ENCODE measurements around the gene CORO6.

CORO6 gene

DNA sequence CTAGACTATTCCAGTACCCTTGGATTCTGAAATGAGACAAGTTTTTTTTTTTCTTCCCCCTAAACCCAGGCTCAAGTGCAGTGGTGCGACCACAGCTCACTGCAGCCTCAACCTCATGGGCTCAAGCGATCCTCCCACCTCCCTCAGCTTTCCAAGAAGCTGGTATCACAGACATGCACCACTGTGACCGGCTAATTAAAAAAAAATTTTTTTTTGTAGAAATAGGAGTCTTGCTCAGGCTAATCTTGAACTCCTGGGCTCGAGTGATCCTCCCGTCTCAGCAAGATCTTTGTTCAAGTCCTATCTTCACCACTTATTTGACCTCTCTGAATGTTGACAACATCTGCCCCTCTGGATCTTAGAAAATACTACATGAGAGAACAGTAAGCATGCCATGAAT, 26.6 kb upstream of the CORO6 start:
- Mint-ChIP-seq H3K4me3 (no peak overlapping the region), H3K36me3 (ENCODE audit: low read depth) (peaks cover 28% of the 10 kb centered on the region), H3K4me1 (ENCODE audit: low read depth) (peaks cover 2% of the 10 kb centered on the region), H3K27ac (no peak overlapping the region), H3K27me3 (ENCODE audit: low read depth) (no peaks in the 10 kb centered on the region), H3K9me3 (no peaks in the 10 kb centered on the region)
- DNase-seq (ENCODE audit: low spot score) = no peak

DNA sequence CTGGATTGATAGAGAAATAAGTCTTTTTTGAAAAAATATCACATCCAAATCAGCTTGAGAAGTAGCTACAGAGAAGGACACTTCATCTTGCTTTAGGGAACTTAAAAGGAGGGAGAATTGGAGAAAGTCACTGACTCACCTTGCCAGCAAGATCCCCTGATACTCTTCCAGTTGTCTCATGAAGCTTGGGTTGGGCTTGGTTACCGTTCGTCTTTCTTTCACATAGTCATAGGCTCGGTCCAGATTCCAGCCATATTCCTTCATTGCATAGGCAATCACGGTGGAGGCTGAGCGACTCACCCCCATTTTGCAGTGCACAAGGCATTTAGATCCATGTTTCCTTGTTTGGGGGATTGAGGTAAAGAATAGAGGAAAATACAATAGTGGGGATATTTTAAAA, 25.3 kb upstream of the CORO6 start:
- Mint-ChIP-seq H3K4me3 (no peak overlapping the region), H3K27ac (no peak overlapping the region), H3K4me1 (ENCODE audit: low read depth) (peaks cover 2% of the 10 kb centered on the region), H3K27me3 (ENCODE audit: low read depth) (no peaks in the 10 kb centered on the region), H3K36me3 (ENCODE audit: low read depth) (peaks cover 28% of the 10 kb centered on the region), H3K9me3 (no peaks in the 10 kb centered on the region)
- DNase-seq (ENCODE audit: low spot score) = no peak

DNA sequence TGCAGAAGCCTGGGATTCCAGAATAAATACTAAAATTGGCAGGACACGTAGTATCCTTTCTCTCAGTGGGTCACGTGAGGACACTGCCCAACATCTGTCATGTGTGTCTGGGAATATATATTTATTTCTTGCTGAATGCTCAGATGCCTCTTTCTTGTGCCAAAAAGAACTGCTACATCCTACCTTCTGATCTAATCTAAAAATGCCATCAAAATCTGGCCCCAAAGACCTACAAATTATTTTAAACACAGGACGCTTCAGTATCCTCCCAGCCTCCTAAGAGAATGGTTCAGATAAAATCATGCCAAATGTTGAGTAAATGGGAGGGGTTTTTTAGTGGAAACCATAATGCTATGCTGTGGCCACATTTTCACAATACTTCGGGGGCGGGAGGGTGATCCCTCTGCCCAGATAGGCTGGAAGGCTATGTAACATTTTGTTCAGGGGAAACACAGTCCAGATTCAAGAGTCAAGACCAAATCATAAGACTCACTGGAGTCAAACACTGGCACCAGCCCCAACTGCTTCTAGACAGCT, 22.9 kb upstream of the CORO6 start:
- H3K36me3 Mint-ChIP-seq (ENCODE audit: low read depth) = peaks cover 30% of the 10 kb centered on the region
- peak; percentile 40 for DNase-seq (ENCODE audit: low spot score)
- H3K4me3 Mint-ChIP-seq = no peak overlapping the region
- no peaks in the 10 kb centered on the region for H3K9me3 Mint-ChIP-seq
- peaks cover 4% of the 10 kb centered on the region for H3K4me1 Mint-ChIP-seq (ENCODE audit: low read depth)
- H3K27ac Mint-ChIP-seq = no peak overlapping the region
- no peaks in the 10 kb centered on the region for H3K27me3 Mint-ChIP-seq (ENCODE audit: low read depth)

DNA sequence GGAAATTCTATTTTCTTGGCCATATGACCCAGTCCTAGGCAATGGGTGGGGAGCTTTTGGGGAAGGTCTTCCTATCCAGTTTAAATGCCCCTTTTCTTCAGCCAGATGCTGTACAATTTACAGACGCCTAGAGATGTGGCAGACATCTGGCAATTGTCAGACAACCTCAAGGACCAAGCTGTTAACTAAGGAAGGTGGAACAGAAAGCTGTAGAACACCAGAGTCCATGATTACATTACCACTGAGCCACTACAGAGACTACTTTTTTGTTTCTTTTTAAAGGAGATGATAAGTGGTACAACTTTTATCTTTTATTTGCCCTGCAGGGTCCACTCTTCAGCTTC, 21.1 kb upstream of the CORO6 start:
- Mint-ChIP-seq H3K27ac (no peak overlapping the region), H3K4me3 (no peak overlapping the region), H3K27me3 (ENCODE audit: low read depth) (no peaks in the 10 kb centered on the region), H3K9me3 (no peaks in the 10 kb centered on the region), H3K4me1 (ENCODE audit: low read depth) (peaks cover 15% of the 10 kb centered on the region), H3K36me3 (ENCODE audit: low read depth) (peaks cover 27% of the 10 kb centered on the region)
- no peak for DNase-seq (ENCODE audit: low spot score)

DNA sequence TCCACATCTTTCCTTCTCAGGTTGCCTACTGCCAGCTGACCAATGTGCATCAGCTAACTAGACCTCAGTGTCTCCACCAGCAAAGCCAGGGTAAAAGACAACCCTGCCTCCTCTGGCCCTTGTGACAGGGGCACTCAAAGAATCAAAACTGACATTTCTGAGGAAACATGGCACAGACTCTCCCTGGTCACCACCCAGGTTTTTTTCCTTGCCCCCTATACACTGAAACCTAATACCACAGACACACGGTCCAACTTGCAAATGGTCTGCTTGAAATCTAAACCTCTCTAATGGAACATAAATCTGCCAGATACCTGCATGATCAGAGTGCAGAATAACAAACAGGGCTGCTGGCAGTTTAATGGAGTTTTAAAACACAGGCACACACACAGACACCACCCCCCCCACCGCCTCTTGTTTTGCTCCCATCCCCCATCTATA, 19.5 kb upstream of the CORO6 start:
- Mint-ChIP-seq H3K4me3 (no peak overlapping the region), H3K27ac (no peak overlapping the region), H3K9me3 (no peaks in the 10 kb centered on the region), H3K27me3 (ENCODE audit: low read depth) (no peaks in the 10 kb centered on the region), H3K4me1 (ENCODE audit: low read depth) (peaks cover 15% of the 10 kb centered on the region), H3K36me3 (ENCODE audit: low read depth) (peaks cover 27% of the 10 kb centered on the region)
- no peak for DNase-seq (ENCODE audit: low spot score)

DNA sequence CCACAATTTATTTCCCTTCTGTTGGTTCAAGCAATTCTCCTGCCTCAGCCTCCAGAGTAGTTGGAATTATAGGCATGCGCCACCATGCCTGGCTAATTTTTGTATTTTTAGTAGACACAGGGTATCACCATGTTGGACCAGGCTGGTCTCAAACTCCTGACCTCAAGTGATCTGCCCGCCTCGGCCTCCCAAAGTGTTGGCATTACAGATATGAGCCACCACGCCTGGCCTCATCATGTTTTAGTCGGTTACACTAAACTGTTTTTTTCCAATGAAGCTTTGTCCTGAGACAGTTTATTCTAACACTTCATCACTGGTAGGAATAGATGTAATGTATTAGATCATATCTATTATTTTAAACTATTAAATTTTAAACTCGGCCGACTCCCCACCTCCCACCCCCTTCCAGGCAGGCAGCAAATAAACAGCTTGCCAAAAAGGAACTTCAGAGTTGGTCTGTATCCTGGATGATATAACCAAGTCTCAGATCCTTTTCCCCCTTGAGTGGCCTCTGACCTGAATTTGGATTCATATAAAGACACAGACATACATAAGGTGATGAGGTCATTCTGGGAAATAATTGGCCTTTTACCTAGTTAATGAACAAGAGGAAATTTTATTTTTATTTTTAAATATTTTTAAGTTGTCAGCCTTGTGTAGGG, 18.4 kb upstream of the CORO6 start:
- Mint-ChIP-seq H3K4me3 (no peak overlapping the region), H3K36me3 (ENCODE audit: low read depth) (peaks cover 34% of the 10 kb centered on the region), H3K27ac (no peak overlapping the region), H3K9me3 (no peaks in the 10 kb centered on the region), H3K4me1 (ENCODE audit: low read depth) (peaks cover 15% of the 10 kb centered on the region), H3K27me3 (ENCODE audit: low read depth) (no peaks in the 10 kb centered on the region)
- no peak for DNase-seq (ENCODE audit: low spot score)

DNA sequence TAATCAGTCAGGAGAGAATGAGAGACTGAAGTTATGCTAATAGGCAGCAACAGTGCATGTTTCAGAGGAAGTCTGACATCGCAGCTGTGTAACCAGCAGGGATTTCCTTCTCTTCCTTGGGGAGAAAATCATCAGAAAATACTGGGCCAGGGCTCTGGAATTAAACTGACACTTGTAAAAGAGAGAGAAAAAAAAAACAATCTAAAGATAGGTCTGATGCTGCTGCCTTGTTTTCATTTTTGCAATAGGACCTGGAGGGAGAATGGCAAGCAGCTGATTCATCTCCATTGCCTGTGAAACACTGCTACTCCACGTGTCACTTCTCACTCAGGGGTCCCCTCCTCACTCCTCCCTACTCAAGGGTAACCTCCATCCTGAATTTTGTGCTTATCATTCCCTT, 17.7 kb upstream of the CORO6 start:
- no peaks in the 10 kb centered on the region for H3K9me3 Mint-ChIP-seq
- peaks cover 14% of the 10 kb centered on the region for H3K4me1 Mint-ChIP-seq (ENCODE audit: low read depth)
- no peak overlapping the region for H3K4me3 Mint-ChIP-seq
- no peak for DNase-seq (ENCODE audit: low spot score)
- H3K27ac Mint-ChIP-seq = peak overlapping the region; percentile 27
- H3K27me3 Mint-ChIP-seq (ENCODE audit: low read depth) = no peaks in the 10 kb centered on the region
- peaks cover 34% of the 10 kb centered on the region for H3K36me3 Mint-ChIP-seq (ENCODE audit: low read depth)

DNA sequence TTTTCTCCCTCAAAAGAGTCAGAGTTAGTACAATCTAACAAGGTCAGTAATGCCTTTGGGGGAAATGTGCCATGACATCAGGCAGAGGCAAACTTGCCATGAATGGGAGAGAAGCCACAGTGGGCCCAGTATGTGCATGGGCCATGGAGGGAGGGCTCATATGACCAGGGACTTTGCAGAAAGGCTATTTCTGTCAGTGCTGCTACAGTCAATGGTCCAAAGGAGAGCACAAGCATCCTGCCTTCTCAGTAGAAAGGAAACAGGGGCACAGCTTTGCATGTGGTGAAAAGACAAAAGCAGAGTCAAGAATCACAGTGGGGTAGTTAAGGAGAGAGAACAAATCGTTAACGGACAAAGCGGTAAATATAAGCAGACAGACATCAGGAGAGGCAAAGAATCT, 11.2 kb upstream of the CORO6 start:
- H3K4me3 Mint-ChIP-seq = no peak overlapping the region
- H3K27ac Mint-ChIP-seq = no peak overlapping the region
- peaks cover 43% of the 10 kb centered on the region for H3K36me3 Mint-ChIP-seq (ENCODE audit: low read depth)

DNA sequence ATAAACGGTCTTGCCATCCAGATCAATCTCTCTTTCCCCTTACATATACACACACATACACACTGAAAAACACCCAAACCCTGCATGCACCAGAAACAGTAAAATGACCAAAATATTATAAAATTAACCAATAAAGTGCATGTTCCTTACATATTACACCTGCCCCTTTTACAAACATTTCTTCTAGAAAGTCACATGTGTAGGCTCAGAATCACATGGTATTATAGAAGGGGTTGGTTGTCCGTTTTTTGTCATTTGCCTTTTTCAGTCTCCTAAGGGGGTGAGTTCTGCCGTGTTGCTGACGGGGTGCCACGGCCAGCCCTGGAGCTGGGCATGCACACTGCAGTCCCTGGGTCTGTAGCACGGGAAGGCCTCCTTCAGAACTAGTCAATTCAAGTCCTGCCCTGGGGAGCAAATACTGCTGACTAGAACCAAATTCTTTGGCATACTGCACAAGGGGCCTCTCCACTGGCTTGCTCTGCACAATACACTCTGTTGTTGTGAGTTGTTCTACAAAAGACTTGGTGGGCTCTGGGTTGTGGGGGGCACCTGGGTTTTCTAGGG, 8.0 kb upstream of the CORO6 start:
- Mint-ChIP-seq H3K4me1 (ENCODE audit: low read depth) (peaks cover 19% of the 10 kb centered on the region), H3K9me3 (no peaks in the 10 kb centered on the region), H3K27ac (no peak overlapping the region), H3K36me3 (ENCODE audit: low read depth) (peaks cover 41% of the 10 kb centered on the region), H3K27me3 (ENCODE audit: low read depth) (no peaks in the 10 kb centered on the region), H3K4me3 (no peak overlapping the region)
- DNase-seq (ENCODE audit: low spot score) = no peak

More for the DNA sequence above, 11.2 kb upstream of the CORO6 start:
- Mint-ChIP-seq H3K27me3 (ENCODE audit: low read depth) (no peaks in the 10 kb centered on the region), H3K9me3 (no peaks in the 10 kb centered on the region), H3K4me1 (ENCODE audit: low read depth) (peaks cover 13% of the 10 kb centered on the region)
- DNase-seq (ENCODE audit: low spot score) = no peak

DNA sequence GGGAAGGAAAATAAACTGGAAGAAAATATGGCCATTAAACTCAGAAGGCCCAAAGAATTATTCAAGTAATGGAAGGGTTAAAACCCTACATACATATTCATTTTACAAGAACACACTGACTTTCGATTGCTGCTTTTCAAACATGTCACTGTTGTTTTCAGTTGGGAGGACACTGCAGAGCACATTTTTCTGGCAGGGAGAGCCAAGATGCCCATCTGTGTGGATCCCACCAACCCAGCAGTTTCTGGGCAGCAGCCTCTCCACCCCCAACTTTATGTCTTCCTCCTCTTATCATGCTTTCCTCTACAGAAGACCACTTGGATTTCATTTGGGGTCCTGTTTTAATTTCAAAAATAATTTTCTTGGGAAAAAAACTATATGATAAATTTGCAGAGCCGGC, 7.1 kb upstream of the CORO6 start:
- H3K9me3 Mint-ChIP-seq = no peaks in the 10 kb centered on the region
- H3K36me3 Mint-ChIP-seq (ENCODE audit: low read depth) = peaks cover 43% of the 10 kb centered on the region
- H3K4me3 Mint-ChIP-seq = no peak overlapping the region
- no peaks in the 10 kb centered on the region for H3K27me3 Mint-ChIP-seq (ENCODE audit: low read depth)
- DNase-seq (ENCODE audit: low spot score) = no peak
- H3K4me1 Mint-ChIP-seq (ENCODE audit: low read depth) = peaks cover 23% of the 10 kb centered on the region
- H3K27ac Mint-ChIP-seq = peak overlapping the region; percentile 5

DNA sequence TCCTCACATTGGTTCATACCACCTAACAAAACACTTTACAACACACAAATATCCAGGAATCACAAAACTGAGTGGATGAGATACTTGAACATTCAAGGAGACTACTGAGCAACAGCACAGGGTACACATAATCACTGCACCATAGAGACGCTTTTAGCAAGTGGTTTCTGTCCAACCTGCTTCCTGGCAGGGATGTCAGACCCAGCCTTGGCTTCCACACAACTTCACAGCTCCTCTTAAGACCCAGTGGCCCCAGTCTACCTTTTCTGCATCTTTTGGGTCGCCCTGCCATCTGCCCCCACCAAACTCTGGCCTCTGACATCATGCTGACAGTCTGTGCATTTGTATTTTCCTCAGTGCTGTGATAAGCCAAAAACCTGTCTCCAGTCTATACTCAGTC, 5.9 kb upstream of the CORO6 start:
- H3K9me3 Mint-ChIP-seq = no peaks in the 10 kb centered on the region
- no peaks in the 10 kb centered on the region for H3K27me3 Mint-ChIP-seq (ENCODE audit: low read depth)
- peaks cover 31% of the 10 kb centered on the region for H3K4me1 Mint-ChIP-seq (ENCODE audit: low read depth)
- no peak overlapping the region for H3K27ac Mint-ChIP-seq
- no peak for DNase-seq (ENCODE audit: low spot score)
- peaks cover 40% of the 10 kb centered on the region for H3K36me3 Mint-ChIP-seq (ENCODE audit: low read depth)
- H3K4me3 Mint-ChIP-seq = no peak overlapping the region

DNA sequence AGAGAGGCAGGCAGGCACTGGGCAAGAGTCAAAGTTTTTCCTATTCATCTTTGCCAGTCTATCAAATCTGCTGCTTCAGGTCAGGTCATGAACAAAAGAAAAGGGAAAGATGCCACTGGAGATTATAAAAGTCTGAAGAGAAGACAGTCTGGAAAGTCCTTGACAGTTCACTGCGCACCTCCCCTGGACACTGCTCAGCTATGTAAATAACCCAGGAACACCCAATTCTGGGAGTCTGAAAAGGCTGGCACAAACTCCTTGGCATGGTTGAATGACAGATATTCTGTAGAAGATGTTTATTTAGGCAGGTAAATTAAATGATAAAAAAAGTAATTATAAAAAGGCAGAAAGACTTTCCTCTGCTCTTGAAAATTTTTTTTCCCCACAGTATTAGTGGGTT, 5.2 kb upstream of the CORO6 start:
- no peak for DNase-seq (ENCODE audit: low spot score)
- peaks cover 36% of the 10 kb centered on the region for H3K36me3 Mint-ChIP-seq (ENCODE audit: low read depth)
- H3K4me3 Mint-ChIP-seq = no peak overlapping the region
- H3K27me3 Mint-ChIP-seq (ENCODE audit: low read depth) = no peaks in the 10 kb centered on the region
- H3K27ac Mint-ChIP-seq = no peak overlapping the region
- H3K4me1 Mint-ChIP-seq (ENCODE audit: low read depth) = peaks cover 35% of the 10 kb centered on the region
- H3K9me3 Mint-ChIP-seq = no peaks in the 10 kb centered on the region

DNA sequence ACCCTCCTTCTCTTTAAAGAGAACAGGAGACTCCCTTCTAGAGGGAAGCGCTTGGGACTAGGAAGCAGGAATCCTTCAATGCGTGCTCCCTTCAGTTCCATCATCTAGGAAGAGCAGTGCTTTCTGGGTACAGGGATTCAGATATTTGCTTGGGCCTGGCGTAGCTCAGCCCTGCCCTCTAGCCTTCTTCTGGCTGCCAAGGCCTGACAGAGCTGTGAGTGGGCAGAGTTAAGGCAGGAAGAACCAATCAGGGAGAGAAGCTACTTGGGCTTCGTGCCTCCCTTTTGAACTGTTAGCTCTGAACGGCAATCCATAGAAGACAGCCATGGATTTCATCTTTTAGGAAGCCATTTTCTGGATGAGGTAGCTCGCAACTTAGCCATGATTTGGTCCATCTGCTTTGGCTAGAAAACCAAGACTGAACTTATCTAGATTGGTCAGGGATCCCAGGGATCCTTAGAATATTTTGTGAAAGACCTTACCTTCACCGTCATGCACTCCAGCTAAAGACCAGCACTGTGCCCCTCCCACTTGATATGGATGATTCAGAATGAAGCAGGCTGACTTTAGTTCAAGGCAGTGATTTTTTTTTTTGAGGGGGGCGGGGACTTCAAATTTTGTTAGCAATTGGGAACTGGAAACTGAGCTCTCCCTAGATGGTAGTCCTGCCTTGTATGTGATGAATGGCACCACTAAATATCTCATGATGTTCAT, 2.5 kb upstream of the CORO6 start:
- no peak overlapping the region for H3K4me3 Mint-ChIP-seq
- peaks cover 1% of the 10 kb centered on the region for H3K27me3 Mint-ChIP-seq (ENCODE audit: low read depth)
- peaks cover 20% of the 10 kb centered on the region for H3K36me3 Mint-ChIP-seq (ENCODE audit: low read depth)
- H3K4me1 Mint-ChIP-seq (ENCODE audit: low read depth) = peaks cover 41% of the 10 kb centered on the region
- H3K27ac Mint-ChIP-seq = no peak overlapping the region
- no peak for DNase-seq (ENCODE audit: low spot score)
- no peaks in the 10 kb centered on the region for H3K9me3 Mint-ChIP-seq

DNA sequence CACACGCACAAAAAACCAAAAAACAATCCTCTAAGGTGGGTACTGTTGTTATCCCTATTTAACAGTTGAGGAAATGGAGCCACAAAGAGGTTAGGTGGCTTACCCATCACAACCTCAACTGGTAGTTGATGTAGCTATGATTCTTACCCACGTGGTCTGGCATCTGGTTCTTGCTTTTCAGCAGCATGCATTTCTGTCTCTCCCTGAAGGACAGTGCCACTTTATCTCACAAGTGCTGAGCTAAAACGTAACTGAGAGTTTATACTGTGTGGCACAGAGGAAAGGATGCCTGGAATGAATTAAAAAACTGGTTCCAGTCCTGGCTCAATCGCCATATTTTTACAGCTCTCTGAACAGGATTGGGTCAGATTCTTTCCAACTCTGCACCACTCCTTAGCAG, 1.9 kb upstream of the CORO6 start:
- Mint-ChIP-seq H3K27ac (no peak overlapping the region), H3K9me3 (no peaks in the 10 kb centered on the region), H3K36me3 (ENCODE audit: low read depth) (peaks cover 14% of the 10 kb centered on the region), H3K4me3 (no peak overlapping the region), H3K27me3 (ENCODE audit: low read depth) (peaks cover 1% of the 10 kb centered on the region), H3K4me1 (ENCODE audit: low read depth) (peaks cover 36% of the 10 kb centered on the region)
- DNase-seq (ENCODE audit: low spot score) = no peak
